ENCODE data around the gene SPATA13. TPM values are rescaled to one million over a fixed set of nuclear protein-coding genes. Genes with fewer than 3 reads are reported as not detected.
"Not testable (repeated sequence)": the region's sequence is repeated elsewhere in the genome, so short reads cannot be mapped to it uniquely, and the experiment has no call there.

SPATA13 gene
- total and polyA plus RNA-seq, 10 of the 15 experiments (the other 5 are each of a cell fraction or from before 2014, with no cell fraction given), result 2.4 to 11.1 (median 10.2) TPM

GRCh38 chr13:24327598-24327997 is 167.1 kb downstream of the SPATA13 start:
- ATAC-seq; H3K4me3 ChIP-seq; FAIRE-seq; H3K9ac ChIP-seq (ENCODE audit: control insufficient read depth, insufficient read depth, low read length); H3K9me3 ChIP-seq (replicated peaks; ENCODE audit: control insufficient read depth, insufficient read depth, low read length); H4K20me1 ChIP-seq (ENCODE audit: control insufficient read depth, insufficient read depth); intact Hi-C loops (cut with micrococcal nuclease; ENCODE audit: unreplicated experiment); H3K4me1 ChIP-seq (ENCODE audit: control insufficient read depth, insufficient read depth, low read length); H3K36me3 ChIP-seq (ENCODE audit: control insufficient read depth in 2 of 2, insufficient read depth in 2 of 2, low read length in 1 of 2); RAD21 ChIA-PET (ENCODE audit: unreplicated experiment); in situ Hi-C loops (cut with MboI); CTCF ChIA-PET; DNase-seq (ENCODE audit: low read depth, low spot score); H3K4me2 ChIP-seq (ENCODE audit: control insufficient read depth, insufficient read depth); SMC1A ChIA-PET (ENCODE audit: uncharacterized antibody, unreplicated experiment); H3K27ac ChIP-seq (ENCODE audit: control insufficient read depth, insufficient read depth); POLR2A ChIA-PET; H3K27me3 ChIP-seq (replicated peaks in 1 of 2; ENCODE audit: control insufficient read depth in 2 of 2, insufficient read depth in 2 of 2, low read length in 1 of 2); H2AFZ ChIP-seq (ENCODE audit: control insufficient read depth, low read depth, low read length); BruUV-seq (replicated peaks); H3K79me2 ChIP-seq (ENCODE audit: control insufficient read depth, insufficient read depth, low read length): not testable (repeated sequence)
- 83% methylated on average over 10 of the region's 23 CpGs for WGBS (ENCODE audit: insufficient coverage, insufficient replicate concordance, low lambda C conversion rate, missing lambda C conversion rate)

DNA sequence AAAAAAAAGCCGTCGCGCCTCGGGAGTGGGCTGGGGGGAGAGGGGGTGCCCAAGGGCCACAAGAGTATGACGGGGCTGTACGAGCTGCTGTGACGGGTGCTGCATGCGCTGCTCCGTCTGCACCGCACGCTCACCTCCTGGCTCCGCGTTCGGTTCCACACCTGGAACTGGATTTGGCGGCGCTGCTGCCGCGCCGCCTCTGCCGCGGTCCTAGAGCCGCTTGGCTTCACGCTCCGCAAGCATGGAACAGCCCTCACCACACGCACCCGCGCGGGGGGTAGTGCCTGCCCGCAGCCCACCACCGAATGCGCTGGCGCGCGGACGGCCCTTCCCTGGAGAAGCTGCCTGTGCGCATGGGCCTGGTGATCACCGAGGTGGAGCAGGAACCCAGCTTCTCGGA is 167.6 kb downstream of the SPATA13 start:
- intact Hi-C loops (cut with micrococcal nuclease; ENCODE audit: unreplicated experiment) (no loop called here), in situ Hi-C loops (cut with MboI) (no loop called here)
- Histone ChIP-seq H3K4me3 (no peak overlapping the region), H3K9ac (ENCODE audit: control insufficient read depth, insufficient read depth, low read length) (no peak overlapping the region), H3K4me1 (ENCODE audit: control insufficient read depth, insufficient read depth, low read length) (no peaks in the 10 kb centered on the region), H3K36me3 (ENCODE audit: control insufficient read depth in 2 of 2, insufficient read depth in 2 of 2, low read length in 1 of 2) (no peaks in the 10 kb centered on the region), H3K27me3 (replicated peaks in 1 of 2; ENCODE audit: control insufficient read depth in 2 of 2, insufficient read depth in 2 of 2, low read length in 1 of 2) (no peaks in the 10 kb centered on the region; a peak in 1 of 4 replicates), H2AFZ (ENCODE audit: control insufficient read depth, low read depth, low read length) (no peak overlapping the region), H3K4me2 (ENCODE audit: control insufficient read depth, insufficient read depth) (no peak overlapping the region), H4K20me1 (ENCODE audit: control insufficient read depth, insufficient read depth) (no peaks in the 10 kb centered on the region), H3K79me2 (ENCODE audit: control insufficient read depth, insufficient read depth, low read length) (no peaks in the 10 kb centered on the region), H3K27ac (ENCODE audit: control insufficient read depth, insufficient read depth) (no peak overlapping the region), H3K9me3 (replicated peaks; ENCODE audit: control insufficient read depth, insufficient read depth, low read length) (no peaks in the 10 kb centered on the region)
- ChIA-PET CTCF (no interaction called here), SMC1A (ENCODE audit: uncharacterized antibody, unreplicated experiment) (no interaction called here), POLR2A (no interaction called here), RAD21 (ENCODE audit: unreplicated experiment) (no interaction called here)
- ATAC-seq (no peak), FAIRE-seq (no peak), DNase-seq (ENCODE audit: low read depth, low spot score) (no peak)
- BruUV-seq (replicated peaks), result no TSS peak
- TF ChIP-seq POLR2AphosphoS5 (IDR thresholded peaks at IDR 0.05; ENCODE audit: low read length) (no peak), TCF3 (IDR thresholded peaks at IDR 0.05; ENCODE audit: borderline replicate concordance, insufficient read depth, low read depth, low read length) (no peak), CHD4 (IDR thresholded peaks at IDR 0.05) (no peak), FOXM1 (IDR thresholded peaks at IDR 0.05; ENCODE audit: low read depth, low read length) (no peak), MLLT1 (IDR thresholded peaks at IDR 0.05) (no peak), ZZZ3 (IDR thresholded peaks at IDR 0.05; ENCODE audit: control insufficient read depth, insufficient read length, low read depth) (no peak), IKZF1 (conservative IDR thresholded peaks at IDR 0.05) (no peak)
- 45% methylated on average over 28 of the region's 38 CpGs for WGBS (ENCODE audit: insufficient coverage, insufficient replicate concordance, low lambda C conversion rate, missing lambda C conversion rate)

Measured in GM12878 (cell line).